ENCODE results near the gene VWA5B1.

- TF ChIP-seq RAD21 (IDR thresholded peaks at IDR 0.05; ENCODE audit: low read length) (no peak), MAFK (IDR thresholded peaks at IDR 0.05; ENCODE audit: low read depth, low read length) (no peak), CTCF (conservative IDR thresholded peaks at IDR 0.05; ENCODE audit: low read depth, low read length) (no peak), CHD1 (IDR thresholded peaks at IDR 0.05; ENCODE audit: low read depth, low read length) (no peak), POLR2A (IDR thresholded peaks at IDR 0.05; ENCODE audit: low read depth, low read length) (no peak), MAZ (IDR thresholded peaks at IDR 0.05; ENCODE audit: borderline replicate concordance, low read depth, low read length) (no peak), CEBPB (IDR thresholded peaks at IDR 0.05; ENCODE audit: low read depth, low read length) (no peak), MXI1 (IDR thresholded peaks at IDR 0.05; ENCODE audit: borderline replicate concordance, low read depth, low read length) (no peak), RCOR1 (IDR thresholded peaks at IDR 0.05; ENCODE audit: insufficient replicate concordance, low read length) (no peak), USF2 (IDR thresholded peaks at IDR 0.05; ENCODE audit: low read depth, low read length) (no peak), NFE2L2 (IDR thresholded peaks at IDR 0.05; ENCODE audit: low read depth, low read length) (no peak), SMC3 (IDR thresholded peaks at IDR 0.05; ENCODE audit: low read depth, low read length) (no peak)
Observed at GRCh38 chr1:20302108-20302471, 11.4 kb downstream of the VWA5B1 start.

Data from IMR-90 (cell line).